ES-I3 (cell line): ENCODE measurements around the gene C22orf23.

ENCODE experiments used
- H3K36me3 ChIP-seq: 2 replicates; pipeline ENCODE4 v1.6.1; 2013; ENCODE audit warnings: mild to moderate bottlenecking, low read length, control low read depth, moderate library complexity; ENCODE audit not compliant: insufficient read depth
- H3K4me1 ChIP-seq: 2 replicates; pipeline ENCODE4 v1.6.1; 2013; ENCODE audit warnings: mild to moderate bottlenecking, control low read depth, low read length; ENCODE audit not compliant: insufficient read depth
- H3K9ac ChIP-seq: 2 replicates; pipeline ENCODE4 v1.6.1; 2013; ENCODE audit warnings: low read depth, mild to moderate bottlenecking, low read length, moderate library complexity
- H3K9me3 ChIP-seq: 2 replicates; pipeline ENCODE4 v1.6.1; 2013; ENCODE audit warnings: mild to moderate bottlenecking, low read length, moderate library complexity; ENCODE audit not compliant: control insufficient read depth, insufficient read depth

The C22orf23 gene

GRCh38 chr22:37916311-37916710, 37.1 kb downstream of the C22orf23 start:
- Histone ChIP-seq H3K4me1 (peaks cover under 1% of the 10 kb centered on the region; the same call in 1 of the 2 replicates), H3K9me3 (no peaks in the 10 kb centered on the region), H3K36me3 (peaks cover 21% of the 10 kb centered on the region), H3K9ac (no peak overlapping the region)

GRCh38 chr22:37913233-37913721, 40.1 kb downstream of the C22orf23 start:
- Histone ChIP-seq H3K9ac (no peak overlapping the region), H3K36me3 (peaks cover 19% of the 10 kb centered on the region), H3K9me3 (no peaks in the 10 kb centered on the region), H3K4me1 (peaks cover 14% of the 10 kb centered on the region)

GRCh38 chr22:37912171-37912570, 41.2 kb downstream of the C22orf23 start:
- H3K36me3 ChIP-seq, result peaks cover 12% of the 10 kb centered on the region
- peaks cover 21% of the 10 kb centered on the region for H3K4me1 ChIP-seq
- no peaks in the 10 kb centered on the region for H3K9me3 ChIP-seq
- H3K9ac ChIP-seq, result no peak overlapping the region

GRCh38 chr22:37911697-37912096, 41.7 kb downstream of the C22orf23 start:
- H3K9ac ChIP-seq, result no peak overlapping the region

GRCh38 chr22:37910890-37911672, 42.3 kb downstream of the C22orf23 start:
- peaks cover 22% of the 10 kb centered on the region for H3K4me1 ChIP-seq
- H3K9me3 ChIP-seq, result no peaks in the 10 kb centered on the region
- no peak overlapping the region for H3K9ac ChIP-seq
- H3K36me3 ChIP-seq, result peaks cover 6% of the 10 kb centered on the region

More at GRCh38 chr22:37911697-37912096, 41.7 kb downstream of the C22orf23 start:
- no peaks in the 10 kb centered on the region for H3K9me3 ChIP-seq
- peaks cover 12% of the 10 kb centered on the region for H3K36me3 ChIP-seq
- H3K4me1 ChIP-seq, result peaks cover 22% of the 10 kb centered on the region

- Histone ChIP-seq H3K4me1 (peaks cover 26% of the 10 kb centered on the region), H3K9me3 (no peaks in the 10 kb centered on the region), H3K36me3 (peaks cover under 1% of the 10 kb centered on the region), H3K9ac (no peak overlapping the region)
These were observed 43.6 kb downstream of the C22orf23 start for GRCh38 chr22:37909766-37910165.

- Histone ChIP-seq H3K9ac (peak overlapping the region; percentile 74), H3K4me1 (peaks cover 30% of the 10 kb centered on the region), H3K36me3 (no peaks in the 10 kb centered on the region), H3K9me3 (no peaks in the 10 kb centered on the region)
These were observed 46.1 kb downstream of the C22orf23 start for GRCh38 chr22:37907036-37907954.

GRCh38 chr22:37906364-37907008, 46.9 kb downstream of the C22orf23 start:
- Histone ChIP-seq H3K9ac (peak overlapping the region; percentile 74), H3K4me1 (peaks cover 30% of the 10 kb centered on the region), H3K9me3 (no peaks in the 10 kb centered on the region)

GRCh38 chr22:37905534-37906363, 47.7 kb downstream of the C22orf23 start, which contains the start of gene MICALL1:
Gene MICALL1 (plus strand): TSS chr22:37906297. CDS start chr22:37906423, 126 bp downstream.
- Histone ChIP-seq H3K9me3 (no peaks in the 10 kb centered on the region), H3K36me3 (no peaks in the 10 kb centered on the region), H3K4me1 (peaks cover 24% of the 10 kb centered on the region), H3K9ac (peak within 1 kb of the TSS; percentile 74)

More at GRCh38 chr22:37906364-37907008, 46.9 kb downstream of the C22orf23 start:
- no peaks in the 10 kb centered on the region for H3K36me3 ChIP-seq

- Histone ChIP-seq H3K4me1 (peaks cover 15% of the 10 kb centered on the region), H3K9me3 (no peaks in the 10 kb centered on the region), H3K9ac (peak overlapping the region; percentile 74), H3K36me3 (no peaks in the 10 kb centered on the region)
These were observed 48.5 kb downstream of the C22orf23 start for GRCh38 chr22:37904572-37905533.

- Histone ChIP-seq H3K9me3 (no peaks in the 10 kb centered on the region), H3K9ac (no peak overlapping the region), H3K4me1 (peaks cover 42% of the 10 kb centered on the region), H3K36me3 (no peaks in the 10 kb centered on the region)
These were observed 54.8 kb downstream of the C22orf23 start for GRCh38 chr22:37898441-37899181.

- peaks cover 42% of the 10 kb centered on the region for H3K4me1 ChIP-seq
- no peaks in the 10 kb centered on the region for H3K36me3 ChIP-seq
- H3K9me3 ChIP-seq, result no peaks in the 10 kb centered on the region
- no peak overlapping the region for H3K9ac ChIP-seq
These were observed 55.6 kb downstream of the C22orf23 start for GRCh38 chr22:37897807-37898206.
